ENCODE data around the gene ADGRG3.

Gene ADGRG3

DNA sequence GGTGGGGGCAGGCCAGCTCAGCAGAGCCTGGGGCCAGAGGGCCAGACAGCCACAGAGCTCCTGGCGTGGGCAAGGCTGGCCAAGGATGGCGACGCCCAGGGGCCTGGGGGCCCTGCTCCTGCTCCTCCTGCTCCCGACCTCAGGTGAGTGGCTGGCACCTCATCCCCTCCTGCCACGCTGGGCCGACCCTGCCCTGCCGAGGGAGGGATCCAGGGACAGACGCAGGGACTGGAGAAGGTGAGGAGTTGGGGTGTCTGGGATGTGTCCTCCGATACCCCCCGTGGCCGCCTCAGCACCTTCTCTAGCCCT lies at the start of gene ADGRG3:
Gene ADGRG3 (plus strand): TSS at position 44 of the 309 bp plus-strand sequence. CDS start 42 bp downstream, at position 86.
- DNase-seq (ENCODE audit: low spot score) = no peak

GRCh38 chr16:57619133-57619605 lies 48.9 kb upstream of the ADGRG3 start:
- DNase-seq (ENCODE audit: low spot score) = no peak

- DNase-seq (ENCODE audit: low spot score) = no peak
Observed at GRCh38 chr16:57619606-57620334, 48.3 kb upstream of the ADGRG3 start.

DNA sequence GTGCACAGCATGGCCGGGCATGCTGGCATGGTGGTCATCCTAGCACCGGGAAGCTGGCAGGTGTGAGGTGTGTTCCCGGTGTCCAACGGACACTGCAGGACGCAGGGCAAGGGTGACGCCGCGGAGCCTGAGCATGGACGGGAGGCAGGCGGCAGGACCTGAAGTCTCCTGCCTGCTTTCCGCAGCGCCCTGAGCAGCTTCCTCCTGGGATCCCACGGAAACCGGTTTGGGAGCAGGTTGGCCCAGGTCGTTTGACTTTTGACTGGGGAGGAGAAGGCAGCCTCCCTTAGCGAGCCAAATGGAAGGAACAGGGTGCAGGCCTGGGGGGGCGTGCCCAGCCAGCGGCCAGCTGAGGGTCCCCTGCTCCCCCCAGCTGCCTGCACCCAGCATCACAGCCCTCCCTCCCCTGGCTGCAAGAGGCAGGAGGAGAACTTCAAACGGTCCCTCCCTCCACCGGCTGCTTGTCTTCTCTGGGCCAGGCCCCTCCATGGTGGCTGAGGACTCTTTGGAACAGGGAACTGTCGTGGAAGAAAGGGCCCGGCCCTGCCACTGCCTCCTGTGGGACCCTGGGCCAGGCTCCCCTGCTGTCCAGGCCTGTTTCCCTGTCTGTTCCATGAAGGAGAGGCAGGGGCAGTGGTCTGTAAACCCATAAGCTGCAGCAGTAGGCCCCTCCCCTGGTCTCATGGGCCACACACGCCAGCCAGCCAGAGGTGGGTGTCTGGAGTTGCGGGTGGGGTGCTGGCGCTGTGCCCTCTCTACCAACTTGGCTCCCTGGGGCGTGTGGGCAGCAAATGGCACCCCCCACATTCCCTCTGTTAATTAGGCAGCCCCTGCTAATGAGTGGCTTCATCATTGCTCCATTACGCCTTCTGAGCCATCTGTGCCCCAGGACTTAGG lies 47.5 kb upstream of the ADGRG3 start:
- DNase-seq (ENCODE audit: low spot score) = no peak

GRCh38 chr16:57621521-57622271 lies 46.4 kb upstream of the ADGRG3 start:
- DNase-seq (ENCODE audit: low spot score) = no peak

DNA sequence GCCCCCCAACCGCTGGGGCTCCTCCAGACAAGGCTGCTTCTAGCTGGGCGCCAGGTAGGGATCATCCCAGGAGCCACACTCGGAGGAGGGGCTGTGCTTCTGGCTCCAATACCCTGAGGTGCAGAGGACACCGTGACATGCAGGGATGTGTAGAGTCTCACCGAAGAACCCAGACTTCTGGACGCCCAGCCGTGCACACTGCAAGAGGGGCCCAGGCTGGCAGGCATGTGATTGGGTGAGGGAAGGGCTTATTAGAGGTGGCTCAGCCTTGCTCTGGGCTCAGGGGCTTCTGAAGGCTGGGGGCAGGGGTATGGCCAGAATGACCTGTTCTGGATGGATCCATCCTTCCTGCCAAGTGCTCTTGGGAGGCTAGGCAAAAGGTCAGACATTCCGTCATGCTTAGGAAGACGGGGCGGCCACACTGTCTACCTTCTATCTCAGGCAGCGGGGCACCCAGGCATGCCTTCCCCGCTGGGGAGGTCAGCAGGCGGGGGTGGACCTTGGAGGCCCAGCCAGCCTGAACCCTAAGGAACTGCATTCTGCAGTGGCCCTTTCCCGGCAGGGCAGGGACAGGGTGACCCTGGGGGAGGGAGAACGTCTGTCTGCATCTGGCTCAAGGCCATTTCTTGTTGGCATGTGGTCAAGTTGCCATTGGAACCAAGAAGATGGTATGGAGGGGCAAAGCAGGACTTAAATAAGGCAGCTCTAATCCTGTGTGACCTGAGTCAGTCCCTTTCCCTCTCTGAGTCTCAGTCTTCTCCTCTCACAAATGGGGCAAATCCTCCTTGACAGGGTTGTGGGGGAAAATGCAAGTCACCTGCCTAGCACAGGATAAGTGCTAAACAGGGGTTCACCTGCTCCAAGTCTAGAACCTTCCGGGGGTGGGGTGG lies 45.5 kb upstream of the ADGRG3 start:
- DNase-seq (ENCODE audit: low spot score) = no peak

- DNase-seq (ENCODE audit: low spot score) = no peak
Observed at GRCh38 chr16:57623251-57624043, 44.7 kb upstream of the ADGRG3 start.

DNA sequence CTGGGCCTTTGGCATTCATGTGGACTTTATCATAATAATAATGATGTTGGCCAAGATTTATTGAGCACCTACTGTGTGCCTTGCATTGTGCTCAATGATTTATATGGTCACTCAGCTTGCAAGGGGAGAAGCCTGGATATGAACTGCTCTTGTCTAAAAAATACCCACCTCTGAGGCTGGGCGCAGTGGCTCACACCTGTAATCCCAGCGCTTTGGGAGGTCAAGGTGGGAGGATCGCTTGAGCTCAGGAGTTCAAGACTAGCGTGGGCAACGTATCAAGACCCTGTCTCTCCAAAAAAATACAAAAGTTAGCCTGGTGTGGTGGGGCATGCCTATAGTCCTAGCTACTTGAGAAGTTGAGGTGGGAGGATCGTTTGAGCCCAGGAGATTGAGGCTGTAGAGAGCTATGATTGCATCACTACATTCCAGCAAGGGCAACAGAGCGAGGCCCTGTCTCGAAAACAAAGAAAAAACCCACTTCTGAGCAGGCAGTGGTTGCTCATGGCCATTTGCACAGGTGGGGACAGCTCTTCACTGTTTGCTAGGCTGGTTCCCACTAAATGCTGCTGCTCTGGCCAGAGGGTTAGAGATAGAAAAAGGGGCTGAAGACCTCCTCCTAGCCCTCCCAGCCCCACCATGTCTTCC lies 43.9 kb upstream of the ADGRG3 start:
- no peak for DNase-seq (ENCODE audit: low spot score)

DNA sequence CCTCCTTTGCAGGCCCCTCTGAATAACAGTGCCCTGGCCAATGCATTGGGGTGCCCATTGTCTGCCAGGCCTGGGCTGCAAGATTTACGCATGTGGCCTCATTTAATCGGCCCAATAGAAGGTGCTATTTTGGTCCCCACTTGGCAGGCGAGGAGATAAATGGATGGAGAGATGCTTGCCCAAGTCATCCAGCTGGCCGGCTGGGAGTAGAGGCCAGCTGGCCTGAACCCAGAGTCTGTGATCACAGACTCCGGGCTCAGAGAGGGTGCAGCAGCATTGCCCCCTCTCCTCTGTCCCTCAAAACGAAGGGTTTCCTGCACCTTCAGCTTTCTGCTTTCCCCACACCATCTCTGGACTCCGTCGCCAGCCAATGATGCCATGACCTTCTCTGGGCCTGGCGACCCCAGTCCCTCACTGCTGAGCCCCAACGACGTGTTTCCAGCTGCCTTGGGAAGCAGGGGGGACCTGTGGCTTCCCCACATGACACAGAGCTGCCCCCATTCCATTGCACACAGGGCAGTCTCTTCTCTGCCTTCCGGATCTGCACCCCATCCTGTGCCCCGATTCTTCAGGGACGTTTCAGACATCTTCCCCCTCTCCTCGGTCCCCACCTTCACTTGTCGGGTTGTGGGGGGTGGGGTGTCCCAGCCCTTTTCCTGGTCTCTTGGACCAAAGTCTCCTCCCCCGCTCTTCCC lies 43.2 kb upstream of the ADGRG3 start:
- no peak for DNase-seq (ENCODE audit: low spot score)

GRCh38 chr16:57626420-57627170 lies 41.5 kb upstream of the ADGRG3 start:
- no peak for DNase-seq (ENCODE audit: low spot score)

GRCh38 chr16:57627184-57627871 lies 40.8 kb upstream of the ADGRG3 start:
- no peak for DNase-seq (ENCODE audit: low spot score)

- no peak for DNase-seq (ENCODE audit: low spot score)
Observed at GRCh38 chr16:57628008-57628781, 39.9 kb upstream of the ADGRG3 start, which contains the start of gene ADGRG1. TSS of gene ADGRG1 (plus strand) at chr16:57628630. CDS start at chr16:57650288, 21,658 bp downstream.

- no peak for DNase-seq (ENCODE audit: low spot score)
Observed at GRCh38 chr16:57628783-57629293, 39.3 kb upstream of the ADGRG3 start.

GRCh38 chr16:57629516-57630406 lies 38.3 kb upstream of the ADGRG3 start:
- DNase-seq (ENCODE audit: low spot score) = no peak

DNA sequence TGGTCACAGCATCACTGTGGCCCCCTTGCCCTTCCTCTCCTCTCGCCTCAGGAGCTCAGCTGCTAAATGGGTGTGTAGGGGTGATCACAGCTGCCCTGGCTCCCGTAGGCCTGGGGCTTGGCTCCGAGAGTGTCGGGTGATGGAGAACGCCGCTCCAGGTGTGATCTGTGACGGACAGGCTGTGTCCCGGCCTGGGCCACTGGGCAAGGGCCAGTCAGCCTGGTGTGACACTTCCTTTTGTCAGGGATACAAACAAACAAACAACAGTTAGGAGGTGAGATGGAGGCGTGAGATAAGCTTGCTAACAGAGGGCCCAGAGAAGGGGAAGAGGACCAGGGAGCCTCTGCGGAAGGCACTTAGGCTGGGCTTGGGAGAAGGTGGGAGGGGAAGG lies 37.7 kb upstream of the ADGRG3 start:
- DNase-seq (ENCODE audit: low spot score) = no peak
